K562 (cell line): Measurements from ENCODE around the gene MRRF. TPM values are rescaled to one million over a fixed set of nuclear protein-coding genes. Genes with fewer than 3 reads are reported as not detected.
A peak's percentile ranks its signal among the peaks of the same experiment; 100 is the strongest.

Experiments used
- BACH1 ChIP-seq: fragments of 200-800 bp; sonication (Bioruptor generic); IDR thresholded peaks from 2 replicates; pipeline ENCODE4 v1.6.1; 2016; ENCODE audit warnings: missing genetic modification characterization, missing compliant biosample characterization
- CBFA2T3 ChIP-seq: fragments of 450-650 bp; IDR thresholded peaks from 2 replicates; pipeline ENCODE4 v1.6.1; 2017
- EZH2 ChIP-seq: IDR thresholded peaks from 2 replicates; pipeline ENCODE4 v1.6.1; 2012; ENCODE audit warnings: low read depth, mild to moderate bottlenecking, inconsistent platforms, low read length, borderline replicate concordance
- HDAC3 ChIP-seq: fragments of 450-650 bp; IDR thresholded peaks from 2 replicates; pipeline ENCODE4 v1.6.1; 2018; ENCODE audit warnings: borderline replicate concordance, mild to moderate bottlenecking, moderate library complexity; ENCODE audit not compliant: partially characterized antibody
- KDM2B ChIP-seq: fragments of 250-450 bp; sonication (Bioruptor Pico); IDR thresholded peaks from 2 replicates; pipeline ENCODE4 v1.8.0; 2021; ENCODE audit warnings: mild to moderate bottlenecking, moderate library complexity
- MEF2D ChIP-seq: conservative IDR thresholded peaks from 2 replicates; pipeline ENCODE4 v1.6.1; 2016; ENCODE audit warnings: low read depth, missing genetic modification characterization, missing compliant biosample characterization
- MTF1 ChIP-seq: fragments of 250-450 bp; sonication (Bioruptor Pico); IDR thresholded peaks from 2 replicates; pipeline ENCODE4 v1.9.0; 2021; ENCODE audit warnings: moderate library complexity, mild to moderate bottlenecking, inconsistent platforms, borderline replicate concordance
- NFRKB ChIP-seq: fragments of 450-650 bp; IDR thresholded peaks from 2 replicates; pipeline ENCODE4 v1.6.1; 2016; ENCODE audit warnings: low read depth
- OTX1 ChIP-seq: fragments of 450-650 bp; formaldehyde crosslinking; IDR thresholded peaks from 2 replicates; pipeline ENCODE4 v1.4.0; 2022; ENCODE audit warnings: mild to moderate bottlenecking
- RBM22 ChIP-seq: fragments of 200-400 bp; formaldehyde crosslinking; IDR thresholded peaks from 2 replicates; pipeline ENCODE4 v1.6.1; 2018; ENCODE audit warnings: low read length, low read depth; ENCODE audit not compliant: poor library complexity, severe bottlenecking
- SAFB2 ChIP-seq: fragments of 200-400 bp; formaldehyde crosslinking; IDR thresholded peaks from 2 replicates; pipeline ENCODE4 v1.6.1; 2018; ENCODE audit warnings: borderline replicate concordance, low read length, low read depth, moderate library complexity; ENCODE audit not compliant: severe bottlenecking
- SIRT6 ChIP-seq: IDR thresholded peaks from one replicate; pipeline ENCODE4 v1.6.1; 2012; ENCODE audit warnings: low read depth, mild to moderate bottlenecking, control low read depth, inconsistent platforms, low read length, moderate library complexity
- SMARCB1 ChIP-seq: IDR thresholded peaks from 2 replicates; pipeline ENCODE4 v1.6.1; 2011; ENCODE audit warnings: improper control_type of control experiment, low read depth; ENCODE audit not compliant: insufficient read length
- SNRNP70 ChIP-seq: fragments of 200-400 bp; formaldehyde crosslinking; optimal IDR thresholded peaks from 2 replicates; pipeline ENCODE3; 2017; ENCODE audit warnings: low read depth, low read length
- U2AF2 ChIP-seq: fragments of 200-400 bp; formaldehyde crosslinking; optimal IDR thresholded peaks from 2 replicates; pipeline ENCODE3; 2017; ENCODE audit warnings: low read depth, mild to moderate bottlenecking, low read length
- ZNF184 ChIP-seq: sonication (generic); formaldehyde crosslinking; IDR thresholded peaks from 2 replicates; pipeline ENCODE4 v1.5.0; 2020; ENCODE audit warnings: missing genetic modification reagents
- polyA plus RNA-seq, 8 experiments: library from polyadenylated mRNA; depleted of rRNA in 4 of 8; stranded (reverse) in 5 of 8; unstranded in 3 of 8; fragments of >200 nt; fragmentation: Nextera tagmentation in 2 of 8; fragmentation: Illumina TruSeq in 1 of 8; extraction: Ambion mirVana in 2 of 8; extraction: Trizol in 1 of 8; gene quantifications; 2 replicates each; pipeline versions ENCODE4 v1.2.1 to v1.2.3, GENCODE V29; 2011 to 2014; ENCODE audit warnings: inconsistent platforms in 1 of 8, missing spikeins in 1 of 8
- total RNA-seq, 7 experiments: library from RNA; depleted of rRNA in 6 of 7; stranded (reverse); fragments of >200 nt in 6 of 7; fragmentation: Illumina TruSeq in 2 of 7; extraction: Trizol in 2 of 7; gene quantifications; 2 replicates each; pipeline versions ENCODE4 v1.2.1 to v1.2.3, GENCODE V29; 2011 to 2021; ENCODE audit warnings: low replicate concordance in 1 of 7
- TF ChIP-seq, protein P1 (sequence below): fragments of 250-450 bp; sonication (Bioruptor Pico); IDR thresholded peaks from 2 replicates; pipeline ENCODE4 v1.4.0; 2020; ENCODE audit warnings: mild to moderate bottlenecking, moderate library complexity
- TF ChIP-seq, protein P2 (sequence below): IDR thresholded peaks from 2 replicates; pipeline ENCODE4 v1.6.1; 2016; ENCODE audit warnings: missing genetic modification characterization, missing compliant biosample characterization
- TF ChIP-seq, protein P3 (sequence below): fragments of 450-650 bp; formaldehyde crosslinking; IDR thresholded peaks from 2 replicates; pipeline ENCODE4 v1.4.0; 2020; ENCODE audit warnings: mild to moderate bottlenecking, moderate library complexity
- TF ChIP-seq, protein P4 (sequence below): fragments of 450-650 bp; IDR thresholded peaks from 2 replicates; pipeline ENCODE4 v1.6.1; 2016
- TF ChIP-seq, protein P5 (sequence below): fragments of 450-650 bp; IDR thresholded peaks from 2 replicates; pipeline ENCODE4 v1.6.1; 2016; ENCODE audit warnings: borderline replicate concordance

Gene MRRF
- total and polyA plus RNA-seq, 9 of the 15 experiments (the other 6 are each of a cell fraction or from before 2014, with no cell fraction given) = 55.0 to 105 (median 81.2) TPM

DNA sequence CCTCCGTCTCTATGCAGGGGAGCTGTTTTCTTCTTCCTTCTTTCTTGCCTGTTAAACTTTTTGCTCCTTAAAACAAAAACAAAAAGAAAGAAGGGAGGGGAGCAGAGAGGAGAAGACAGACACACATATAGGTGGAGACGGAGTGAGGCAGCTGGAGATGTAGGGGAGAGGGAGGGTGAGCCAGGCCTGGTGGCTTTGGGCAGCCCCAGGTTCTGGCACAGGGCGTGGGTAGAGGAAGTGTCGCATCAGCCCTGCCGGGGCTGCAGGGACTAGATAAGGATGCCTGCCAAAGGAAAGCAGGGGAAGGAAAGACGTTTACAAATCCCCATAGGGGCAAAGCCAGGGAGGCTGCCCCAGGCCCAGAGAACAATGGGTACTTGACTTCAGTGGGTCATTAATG is 67.4 kb downstream of the MRRF start (continued):
- TF ChIP-seq, protein P1, sequence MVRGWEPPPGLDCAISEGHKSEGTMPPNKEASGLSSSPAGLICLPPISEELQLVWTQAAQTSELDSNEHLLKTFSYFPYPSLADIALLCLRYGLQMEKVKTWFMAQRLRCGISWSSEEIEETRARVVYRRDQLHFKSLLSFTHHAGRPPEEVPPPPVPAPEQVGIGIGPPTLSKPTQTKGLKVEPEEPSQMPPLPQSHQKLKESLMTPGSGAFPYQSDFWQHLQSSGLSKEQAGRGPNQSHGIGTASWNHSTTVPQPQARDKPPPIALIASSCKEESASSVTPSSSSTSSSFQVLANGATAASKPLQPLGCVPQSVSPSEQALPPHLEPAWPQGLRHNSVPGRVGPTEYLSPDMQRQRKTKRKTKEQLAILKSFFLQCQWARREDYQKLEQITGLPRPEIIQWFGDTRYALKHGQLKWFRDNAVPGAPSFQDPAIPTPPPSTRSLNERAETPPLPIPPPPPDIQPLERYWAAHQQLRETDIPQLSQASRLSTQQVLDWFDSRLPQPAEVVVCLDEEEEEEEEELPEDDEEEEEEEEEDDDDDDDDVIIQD (CRISPR knock-in tag) = no peak
- no peak for TF ChIP-seq MEF2D
- TF ChIP-seq, protein P2, sequence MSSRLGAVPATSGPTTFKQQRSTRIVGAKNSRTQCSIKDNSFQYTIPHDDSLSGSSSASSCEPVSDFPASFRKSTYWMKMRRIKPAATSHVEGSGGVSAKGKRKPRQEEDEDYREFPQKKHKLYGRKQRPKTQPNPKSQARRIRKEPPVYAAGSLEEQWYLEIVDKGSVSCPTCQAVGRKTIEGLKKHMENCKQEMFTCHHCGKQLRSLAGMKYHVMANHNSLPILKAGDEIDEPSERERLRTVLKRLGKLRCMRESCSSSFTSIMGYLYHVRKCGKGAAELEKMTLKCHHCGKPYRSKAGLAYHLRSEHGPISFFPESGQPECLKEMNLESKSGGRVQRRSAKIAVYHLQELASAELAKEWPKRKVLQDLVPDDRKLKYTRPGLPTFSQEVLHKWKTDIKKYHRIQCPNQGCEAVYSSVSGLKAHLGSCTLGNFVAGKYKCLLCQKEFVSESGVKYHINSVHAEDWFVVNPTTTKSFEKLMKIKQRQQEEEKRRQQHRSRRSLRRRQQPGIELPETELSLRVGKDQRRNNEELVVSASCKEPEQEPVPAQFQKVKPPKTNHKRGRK = no peak
- TF ChIP-seq, protein P3, sequence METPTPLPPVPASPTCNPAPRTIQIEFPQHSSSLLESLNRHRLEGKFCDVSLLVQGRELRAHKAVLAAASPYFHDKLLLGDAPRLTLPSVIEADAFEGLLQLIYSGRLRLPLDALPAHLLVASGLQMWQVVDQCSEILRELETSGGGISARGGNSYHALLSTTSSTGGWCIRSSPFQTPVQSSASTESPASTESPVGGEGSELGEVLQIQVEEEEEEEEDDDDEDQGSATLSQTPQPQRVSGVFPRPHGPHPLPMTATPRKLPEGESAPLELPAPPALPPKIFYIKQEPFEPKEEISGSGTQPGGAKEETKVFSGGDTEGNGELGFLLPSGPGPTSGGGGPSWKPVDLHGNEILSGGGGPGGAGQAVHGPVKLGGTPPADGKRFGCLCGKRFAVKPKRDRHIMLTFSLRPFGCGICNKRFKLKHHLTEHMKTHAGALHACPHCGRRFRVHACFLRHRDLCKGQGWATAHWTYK (CRISPR knock-in tag) = no peak
- no peak for TF ChIP-seq OTX1 (CRISPR knock-in tag)
- TF ChIP-seq CBFA2T3 = peak; percentile 91
- TF ChIP-seq MTF1 (CRISPR knock-in tag) = no peak
- TF ChIP-seq SMARCB1 = no peak
- TF ChIP-seq, protein P4, sequence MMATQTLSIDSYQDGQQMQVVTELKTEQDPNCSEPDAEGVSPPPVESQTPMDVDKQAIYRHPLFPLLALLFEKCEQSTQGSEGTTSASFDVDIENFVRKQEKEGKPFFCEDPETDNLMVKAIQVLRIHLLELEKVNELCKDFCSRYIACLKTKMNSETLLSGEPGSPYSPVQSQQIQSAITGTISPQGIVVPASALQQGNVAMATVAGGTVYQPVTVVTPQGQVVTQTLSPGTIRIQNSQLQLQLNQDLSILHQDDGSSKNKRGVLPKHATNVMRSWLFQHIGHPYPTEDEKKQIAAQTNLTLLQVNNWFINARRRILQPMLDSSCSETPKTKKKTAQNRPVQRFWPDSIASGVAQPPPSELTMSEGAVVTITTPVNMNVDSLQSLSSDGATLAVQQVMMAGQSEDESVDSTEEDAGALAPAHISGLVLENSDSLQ = peak; percentile 6; the same call in 1 of the 2 replicates
- no peak for TF ChIP-seq HDAC3
- TF ChIP-seq KDM2B (CRISPR knock-in tag) = no peak
- TF ChIP-seq NFRKB = no peak
- no peak for TF ChIP-seq RBM22
- no peak for TF ChIP-seq U2AF2
- TF ChIP-seq BACH1 (tag) = no peak
- TF ChIP-seq SAFB2 = no peak
- no peak for TF ChIP-seq EZH2
- no peak for TF ChIP-seq SNRNP70
- TF ChIP-seq, protein P5, sequence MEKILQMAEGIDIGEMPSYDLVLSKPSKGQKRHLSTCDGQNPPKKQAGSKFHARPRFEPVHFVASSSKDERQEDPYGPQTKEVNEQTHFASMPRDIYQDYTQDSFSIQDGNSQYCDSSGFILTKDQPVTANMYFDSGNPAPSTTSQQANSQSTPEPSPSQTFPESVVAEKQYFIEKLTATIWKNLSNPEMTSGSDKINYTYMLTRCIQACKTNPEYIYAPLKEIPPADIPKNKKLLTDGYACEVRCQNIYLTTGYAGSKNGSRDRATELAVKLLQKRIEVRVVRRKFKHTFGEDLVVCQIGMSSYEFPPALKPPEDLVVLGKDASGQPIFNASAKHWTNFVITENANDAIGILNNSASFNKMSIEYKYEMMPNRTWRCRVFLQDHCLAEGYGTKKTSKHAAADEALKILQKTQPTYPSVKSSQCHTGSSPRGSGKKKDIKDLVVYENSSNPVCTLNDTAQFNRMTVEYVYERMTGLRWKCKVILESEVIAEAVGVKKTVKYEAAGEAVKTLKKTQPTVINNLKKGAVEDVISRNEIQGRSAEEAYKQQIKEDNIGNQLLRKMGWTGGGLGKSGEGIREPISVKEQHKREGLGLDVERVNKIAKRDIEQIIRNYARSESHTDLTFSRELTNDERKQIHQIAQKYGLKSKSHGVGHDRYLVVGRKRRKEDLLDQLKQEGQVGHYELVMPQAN = no peak
- TF ChIP-seq ZNF184 (CRISPR knock-in tag) = no peak
- no peak for TF ChIP-seq SIRT6
